ENCODE measurements around the gene INPP5J. TPM values are rescaled to one million over a fixed set of nuclear protein-coding genes. Genes with fewer than 3 reads are reported as not detected.

INPP5J gene
- total and polyA plus RNA-seq, 11 donors: 8.4 to 23.1 (median 19.5) TPM

DNA sequence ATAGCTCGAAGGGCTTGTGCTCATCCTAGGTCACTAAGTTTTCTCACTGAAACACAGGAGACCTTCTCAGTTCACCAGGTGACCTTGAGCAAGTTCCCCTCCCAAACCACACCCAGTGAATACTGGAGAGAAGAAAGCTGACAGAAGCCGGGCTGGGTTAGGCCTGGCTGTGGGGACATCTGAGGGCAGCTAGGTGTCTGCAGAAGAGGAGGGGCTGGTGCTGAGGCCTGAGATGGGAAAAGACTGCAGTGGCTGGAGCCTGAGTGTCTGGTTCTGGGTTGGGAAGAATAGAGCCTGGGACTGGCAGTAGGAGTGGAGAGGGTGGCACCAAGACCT, 602 bp upstream of the INPP5J start:
- peak in 2 of 5 donors; percentile 37 to 57 for DNase-seq
- H3K4me1 ChIP-seq: peaks cover 0 to 53% (median 21%) of the 10 kb centered on the region in 12 donors

GRCh38 chr22:31123292-31123602, 481 bp downstream of the INPP5J start:
- peak overlapping the region in 9 of 12 donors; percentile 76 to 89 (median 81) for H3K27ac ChIP-seq
- intact Hi-C loops (cut with DNase I): no loop called here
- ATAC-seq: no peak

More for the DNA sequence above, 602 bp upstream of the INPP5J start:
- Histone ChIP-seq H3K36me3 (no peaks in the 10 kb centered on the region), H3K27ac (peak overlapping the region in 11 of 12 donors; percentile 62 to 89 (median 81)), H3K27me3 (no peaks in the 10 kb centered on the region), H3K4me3 (peak overlapping the region in 4 of 12 donors; percentile 56 to 74 (median 60)), H3K9me3 (no peaks in the 10 kb centered on the region)
- ATAC-seq: peak; percentile 19 to 61 (median 26)
- intact Hi-C loops (cut with DNase I): no loop called here
- TF ChIP-seq, protein P1, sequence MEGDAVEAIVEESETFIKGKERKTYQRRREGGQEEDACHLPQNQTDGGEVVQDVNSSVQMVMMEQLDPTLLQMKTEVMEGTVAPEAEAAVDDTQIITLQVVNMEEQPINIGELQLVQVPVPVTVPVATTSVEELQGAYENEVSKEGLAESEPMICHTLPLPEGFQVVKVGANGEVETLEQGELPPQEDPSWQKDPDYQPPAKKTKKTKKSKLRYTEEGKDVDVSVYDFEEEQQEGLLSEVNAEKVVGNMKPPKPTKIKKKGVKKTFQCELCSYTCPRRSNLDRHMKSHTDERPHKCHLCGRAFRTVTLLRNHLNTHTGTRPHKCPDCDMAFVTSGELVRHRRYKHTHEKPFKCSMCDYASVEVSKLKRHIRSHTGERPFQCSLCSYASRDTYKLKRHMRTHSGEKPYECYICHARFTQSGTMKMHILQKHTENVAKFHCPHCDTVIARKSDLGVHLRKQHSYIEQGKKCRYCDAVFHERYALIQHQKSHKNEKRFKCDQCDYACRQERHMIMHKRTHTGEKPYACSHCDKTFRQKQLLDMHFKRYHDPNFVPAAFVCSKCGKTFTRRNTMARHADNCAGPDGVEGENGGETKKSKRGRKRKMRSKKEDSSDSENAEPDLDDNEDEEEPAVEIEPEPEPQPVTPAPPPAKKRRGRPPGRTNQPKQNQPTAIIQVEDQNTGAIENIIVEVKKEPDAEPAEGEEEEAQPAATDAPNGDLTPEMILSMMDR (IDR thresholded peaks at IDR 0.05): no peak
- no peak for TF ChIP-seq POLR2A (IDR thresholded peaks at IDR 0.05)
- 35 to 66% (median 54%) methylated on average over 2 of the region's 2 CpGs for WGBS, 4 donors

DNA sequence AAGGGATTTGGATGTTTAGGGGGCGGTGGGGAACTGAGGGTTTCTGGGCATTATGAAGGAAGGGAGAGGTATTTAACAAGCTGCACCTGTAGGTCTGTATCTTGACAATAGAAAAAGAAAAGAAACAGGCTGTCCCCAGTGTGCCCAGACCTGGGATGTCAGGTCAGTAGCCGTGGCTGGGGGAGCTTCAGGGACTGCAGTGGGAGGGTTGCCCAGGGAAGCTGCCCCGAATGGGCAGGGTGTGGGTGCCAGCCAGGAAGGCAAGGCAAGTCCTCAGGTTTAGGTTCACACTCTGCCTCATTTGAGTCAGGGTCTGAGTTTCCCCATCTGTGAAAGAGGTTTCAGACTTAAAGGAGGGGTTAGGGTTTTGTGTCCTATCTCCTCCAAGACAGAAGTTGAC, 1.5 kb downstream of the INPP5J start:
- DNase-seq (no peak), ATAC-seq (no peak)
- WGBS, 4 donors: 67 to 72% (median 69%) methylated on average over 3 of the region's 3 CpGs
- Histone ChIP-seq H3K27ac (no peak overlapping the region), H3K9me3 (no peaks in the 10 kb centered on the region), H3K36me3 (peaks cover 0 to 4% (median 0%) of the 10 kb centered on the region in 9 donors), H3K4me3 (no peak overlapping the region), H3K27me3 (no peaks in the 10 kb centered on the region), H3K4me1 (peaks cover 0 to 38% (median 16%) of the 10 kb centered on the region in 12 donors)
- intact Hi-C loops (cut with DNase I): no loop called here
- TF ChIP-seq, protein P1 (IDR thresholded peaks at IDR 0.05): no peak
- no peak for TF ChIP-seq POLR2A (IDR thresholded peaks at IDR 0.05)

More at GRCh38 chr22:31123292-31123602, 481 bp downstream of the INPP5J start:
- WGBS, 4 donors: 45 to 66% (median 59%) methylated on average over 3 to 4 of the region's 4 CpGs
- H3K9me3 ChIP-seq: no peaks in the 10 kb centered on the region
- no peak for DNase-seq
- peak overlapping the region; percentile 32 to 74 (median 58) for H3K4me3 ChIP-seq
- TF ChIP-seq, protein P1 (IDR thresholded peaks at IDR 0.05): no peak
- no peak for TF ChIP-seq POLR2A (IDR thresholded peaks at IDR 0.05)
- H3K4me1 ChIP-seq: peaks cover 0 to 49% (median 21%) of the 10 kb centered on the region in 12 donors
- no peaks in the 10 kb centered on the region for H3K36me3 ChIP-seq
- H3K27me3 ChIP-seq: no peaks in the 10 kb centered on the region

DNA sequence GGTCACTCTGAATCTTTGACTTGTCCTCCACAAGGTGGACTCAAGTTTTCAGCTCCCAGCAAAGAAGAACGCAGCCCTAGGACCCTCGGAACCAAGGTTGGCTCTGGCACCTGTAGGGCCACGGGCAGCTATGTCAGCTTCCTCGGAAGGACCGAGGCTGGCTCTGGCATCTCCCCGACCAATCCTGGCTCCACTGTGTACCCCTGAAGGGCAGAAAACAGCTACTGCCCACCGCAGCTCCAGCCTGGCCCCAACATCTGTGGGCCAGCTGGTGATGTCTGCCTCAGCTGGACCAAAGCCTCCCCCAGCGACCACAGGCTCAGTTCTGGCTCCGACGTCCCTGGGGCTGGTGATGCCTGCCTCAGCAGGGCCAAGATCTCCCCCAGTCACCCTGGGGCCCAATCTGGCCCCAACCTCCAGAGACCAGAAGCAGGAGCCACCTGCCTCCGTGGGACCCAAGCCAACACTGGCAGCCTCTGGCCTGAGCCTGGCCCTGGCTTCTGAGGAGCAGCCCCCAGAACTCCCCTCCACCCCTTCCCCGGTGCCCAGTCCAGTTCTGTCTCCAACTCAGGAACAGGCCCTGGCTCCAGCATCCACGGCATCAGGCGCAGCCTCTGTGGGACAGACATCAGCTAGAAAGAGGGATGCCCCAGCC, 2.2 kb downstream of the INPP5J start:
- H3K9me3 ChIP-seq: no peaks in the 10 kb centered on the region
- DNase-seq: no peak
- H3K36me3 ChIP-seq: peaks cover 0 to 7% (median 0%) of the 10 kb centered on the region in 9 donors
- no peak overlapping the region for H3K4me3 ChIP-seq
- ATAC-seq: no peak
- WGBS, 4 donors: 73 to 87% (median 77%) methylated on average over 7 to 14 of the region's 14 CpGs
- no peak for TF ChIP-seq POLR2A (IDR thresholded peaks at IDR 0.05)
- TF ChIP-seq, protein P1 (IDR thresholded peaks at IDR 0.05): no peak
- no peak overlapping the region for H3K27ac ChIP-seq
- intact Hi-C loops (cut with DNase I): no loop called here
- peaks cover 0 to 32% (median 11%) of the 10 kb centered on the region in 12 donors for H3K4me1 ChIP-seq
- H3K27me3 ChIP-seq: no peaks in the 10 kb centered on the region

Data from heart left ventricle (tissue), 16 donors.